ENCODE data around the gene MYCN.

Gene MYCN

GRCh38 chr2:15939854-15940660 lies at the start of gene MYCN:
Gene MYCN (plus strand): TSS chr2:15940550. CDS start chr2:15942065, 1,515 bp downstream.
- no peak for DNase-seq (ENCODE audit: low read depth)
- peak within 1 kb of the TSS; percentile 60 for H3K4me3 ChIP-seq (ENCODE audit: low read length)
- TF ChIP-seq CTCF (conservative IDR thresholded peaks at IDR 0.05; ENCODE audit: low read depth, low read length) = peak; percentile 61

- no peak for TF ChIP-seq CTCF (conservative IDR thresholded peaks at IDR 0.05; ENCODE audit: low read depth, low read length)
- H3K4me3 ChIP-seq (ENCODE audit: low read length) = no peak overlapping the region
- DNase-seq (ENCODE audit: low read depth) = no peak
These were observed 49.1 kb upstream of the MYCN start for GRCh38 chr2:15890936-15891905.

- no peak overlapping the region for H3K4me3 ChIP-seq (ENCODE audit: low read length)
- no peak for TF ChIP-seq CTCF (conservative IDR thresholded peaks at IDR 0.05; ENCODE audit: low read depth, low read length)
- no peak for DNase-seq (ENCODE audit: low read depth)
These were observed 48.0 kb upstream of the MYCN start for GRCh38 chr2:15892151-15892880.

- H3K4me3 ChIP-seq (ENCODE audit: low read length) = no peak overlapping the region
- no peak for DNase-seq (ENCODE audit: low read depth)
- no peak for TF ChIP-seq CTCF (conservative IDR thresholded peaks at IDR 0.05; ENCODE audit: low read depth, low read length)
These were observed 47.3 kb upstream of the MYCN start for GRCh38 chr2:15893085-15893484.

GRCh38 chr2:15893689-15894480 lies 46.5 kb upstream of the MYCN start:
- TF ChIP-seq CTCF (conservative IDR thresholded peaks at IDR 0.05; ENCODE audit: low read depth, low read length) = no peak
- H3K4me3 ChIP-seq (ENCODE audit: low read length) = no peak overlapping the region
- no peak for DNase-seq (ENCODE audit: low read depth)

- TF ChIP-seq CTCF (conservative IDR thresholded peaks at IDR 0.05; ENCODE audit: low read depth, low read length) = no peak
- no peak for DNase-seq (ENCODE audit: low read depth)
- no peak overlapping the region for H3K4me3 ChIP-seq (ENCODE audit: low read length)
These were observed 45.7 kb upstream of the MYCN start for GRCh38 chr2:15894481-15895144.

Data from retinal pigment epithelial cell (primary cell).